CD4-positive, alpha-beta T cell treated with Interferon alpha-2 for 1 hour (primary cell): ENCODE data around the gene SREBF1.
A peak's percentile ranks its signal among the peaks of the same experiment; 100 is the strongest.
"Not testable (repeated sequence)": the region's sequence is repeated elsewhere in the genome, so short reads cannot be mapped to it uniquely, and the experiment has no call there.

Experiments
- DNase-seq, 2 donors: peaks; one replicate each; pipeline ENCODE4 v3.0.0-alpha.2; 2020 to 2022

SREBF1 gene

GRCh38 chr17:17809531-17810083 is 27.2 kb downstream of the SREBF1 start:
- DNase-seq: no peak

GRCh38 chr17:17808706-17809432 is 27.9 kb downstream of the SREBF1 start:
- DNase-seq: no peak

- not testable (repeated sequence) for DNase-seq
Measured at GRCh38 chr17:17808200-17808599, 28.6 kb downstream of the SREBF1 start.

- no peak for DNase-seq
Measured at GRCh38 chr17:17807440-17807839, 29.3 kb downstream of the SREBF1 start.

GRCh38 chr17:17806611-17807274 is 30.0 kb downstream of the SREBF1 start:
- DNase-seq: no peak

- DNase-seq: no peak
Measured at GRCh38 chr17:17806035-17806434, 30.8 kb downstream of the SREBF1 start.

GRCh38 chr17:17805575-17805974 is 31.2 kb downstream of the SREBF1 start:
- DNase-seq: no peak

GRCh38 chr17:17804007-17804406 is 32.8 kb downstream of the SREBF1 start:
- DNase-seq: no peak

- DNase-seq: no peak
Measured at GRCh38 chr17:17801800-17802481, 34.8 kb downstream of the SREBF1 start.

GRCh38 chr17:17800504-17801021 is 36.2 kb downstream of the SREBF1 start:
- DNase-seq: no peak

GRCh38 chr17:17798573-17799255 is 38.1 kb downstream of the SREBF1 start:
- no peak for DNase-seq

- DNase-seq: no peak
Measured at GRCh38 chr17:17798010-17798556, 38.7 kb downstream of the SREBF1 start.

GRCh38 chr17:17797119-17797809 is 39.5 kb downstream of the SREBF1 start:
- no peak for DNase-seq

- DNase-seq: no peak
Measured at GRCh38 chr17:17796787-17797061, 40.1 kb downstream of the SREBF1 start.

GRCh38 chr17:17795946-17796786 is 40.6 kb downstream of the SREBF1 start:
- DNase-seq: no peak

- DNase-seq: no peak
Measured at GRCh38 chr17:17795296-17795695, 41.5 kb downstream of the SREBF1 start.

GRCh38 chr17:17794382-17794781 is 42.4 kb downstream of the SREBF1 start:
- no peak for DNase-seq

- no peak for DNase-seq
Measured at GRCh38 chr17:17793378-17794214, 43.2 kb downstream of the SREBF1 start.

- peak; percentile 74 to 85 for DNase-seq
Measured at GRCh38 chr17:17792551-17793377, 44.0 kb downstream of the SREBF1 start.
